Ecto neural progenitor cell (in vitro differentiated cells): ENCODE results near the gene ADI1.
"Not testable (repeated sequence)": the region's sequence is repeated elsewhere in the genome, so short reads cannot be mapped to it uniquely, and the experiment has no call there.

Experiments used
- DNase-seq: peaks from one replicate; pipeline ENCODE4 v3.0.0-alpha.2; 2018; ENCODE audit warnings: low spot score

Gene ADI1

GRCh38 chr2:3462493-3463104, 56.7 kb downstream of the ADI1 start:
- DNase-seq, result no peak

- DNase-seq, result no peak
Observed at GRCh38 chr2:3461801-3462492, 57.4 kb downstream of the ADI1 start.

DNA sequence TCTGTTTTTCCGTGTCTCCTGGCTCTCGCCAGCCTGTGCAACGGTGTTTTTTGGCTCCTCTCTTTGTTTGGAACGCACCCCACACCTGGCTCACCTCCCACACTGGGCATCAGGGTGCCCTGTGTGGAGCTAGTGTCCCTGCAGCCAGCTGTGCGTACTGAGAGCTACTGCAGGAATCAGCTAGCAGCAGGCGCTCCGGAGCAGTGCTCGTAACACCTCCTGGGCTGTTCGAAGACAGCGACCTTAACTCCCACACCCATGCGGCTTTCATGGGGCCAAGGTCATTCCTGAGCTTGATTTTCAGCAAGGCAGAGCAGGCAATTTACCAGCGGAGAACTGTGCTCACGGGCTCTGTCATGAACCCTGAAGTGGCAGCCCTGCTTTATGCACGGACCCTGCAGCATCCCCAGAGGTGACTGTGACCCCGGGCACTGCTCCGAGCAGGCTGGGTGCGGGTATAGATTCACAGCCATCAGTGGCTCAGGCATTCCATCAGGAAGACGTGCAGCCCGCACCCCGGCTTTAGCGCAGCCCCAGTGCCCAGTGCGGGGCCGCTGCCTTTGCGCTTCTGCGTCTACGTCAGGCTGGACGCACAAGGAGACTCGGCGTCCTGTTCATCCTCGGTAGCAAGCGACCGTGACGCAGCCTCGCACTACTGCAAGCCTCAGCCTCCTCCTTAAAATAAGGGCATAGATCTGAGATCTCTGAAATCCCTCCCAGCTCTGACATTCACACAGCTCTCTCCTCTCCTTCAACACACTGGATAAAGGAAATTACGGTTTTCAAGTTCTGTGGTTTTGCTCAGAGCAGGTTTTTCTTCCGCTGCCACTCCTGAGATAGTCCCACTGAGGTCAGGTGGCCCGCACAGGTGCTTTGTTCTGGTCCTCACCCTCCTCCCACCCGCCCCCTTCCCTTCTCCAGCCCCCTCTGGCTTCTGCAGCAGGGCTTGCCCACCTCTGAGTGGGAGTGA, 58.2 kb downstream of the ADI1 start:
- no peak for DNase-seq

- no peak for DNase-seq
Observed at GRCh38 chr2:3460156-3460555, 59.2 kb downstream of the ADI1 start.

DNA sequence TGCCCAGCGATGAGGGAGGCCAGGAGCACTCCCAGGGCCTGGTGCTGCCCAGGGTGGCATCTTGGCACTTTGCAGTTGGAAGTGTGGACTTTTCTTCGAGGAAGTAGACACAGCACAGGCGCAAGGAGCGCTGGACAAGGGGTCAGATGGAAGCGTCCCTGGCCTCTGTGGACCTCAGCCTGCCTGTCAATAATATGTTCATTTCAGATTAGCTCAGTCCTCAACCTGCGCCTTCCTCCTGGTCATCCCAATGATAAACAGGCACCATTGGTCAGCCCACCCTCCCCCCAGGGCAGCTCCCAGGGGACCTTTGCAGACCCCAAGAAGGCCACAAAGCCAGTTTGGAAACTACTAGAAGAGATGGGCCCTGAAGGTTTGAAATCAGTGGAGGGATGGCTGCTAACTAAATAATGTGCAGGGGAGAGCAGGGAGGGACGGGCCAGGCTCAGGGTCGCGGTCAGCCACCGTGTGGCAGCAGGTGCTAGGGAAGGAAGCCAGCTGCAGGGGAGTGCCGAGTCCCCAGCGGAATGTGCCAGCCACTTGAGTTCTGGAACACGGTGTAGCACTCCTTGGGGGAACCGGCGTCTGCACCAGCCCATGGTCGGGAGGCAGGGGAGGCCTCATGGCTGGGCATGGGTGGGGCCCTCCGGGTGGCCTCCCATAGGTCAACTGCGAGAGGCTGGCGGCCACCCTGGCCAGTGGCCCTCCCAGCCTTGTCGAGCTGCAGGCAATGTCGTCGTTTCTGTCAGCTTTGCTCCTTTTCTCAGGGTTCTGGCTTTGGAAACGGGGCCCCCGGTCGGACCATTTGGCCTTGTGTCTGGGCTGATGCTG, 59.9 kb downstream of the ADI1 start:
- no peak for DNase-seq

GRCh38 chr2:3458396-3459184, 60.7 kb downstream of the ADI1 start:
- no peak for DNase-seq

DNA sequence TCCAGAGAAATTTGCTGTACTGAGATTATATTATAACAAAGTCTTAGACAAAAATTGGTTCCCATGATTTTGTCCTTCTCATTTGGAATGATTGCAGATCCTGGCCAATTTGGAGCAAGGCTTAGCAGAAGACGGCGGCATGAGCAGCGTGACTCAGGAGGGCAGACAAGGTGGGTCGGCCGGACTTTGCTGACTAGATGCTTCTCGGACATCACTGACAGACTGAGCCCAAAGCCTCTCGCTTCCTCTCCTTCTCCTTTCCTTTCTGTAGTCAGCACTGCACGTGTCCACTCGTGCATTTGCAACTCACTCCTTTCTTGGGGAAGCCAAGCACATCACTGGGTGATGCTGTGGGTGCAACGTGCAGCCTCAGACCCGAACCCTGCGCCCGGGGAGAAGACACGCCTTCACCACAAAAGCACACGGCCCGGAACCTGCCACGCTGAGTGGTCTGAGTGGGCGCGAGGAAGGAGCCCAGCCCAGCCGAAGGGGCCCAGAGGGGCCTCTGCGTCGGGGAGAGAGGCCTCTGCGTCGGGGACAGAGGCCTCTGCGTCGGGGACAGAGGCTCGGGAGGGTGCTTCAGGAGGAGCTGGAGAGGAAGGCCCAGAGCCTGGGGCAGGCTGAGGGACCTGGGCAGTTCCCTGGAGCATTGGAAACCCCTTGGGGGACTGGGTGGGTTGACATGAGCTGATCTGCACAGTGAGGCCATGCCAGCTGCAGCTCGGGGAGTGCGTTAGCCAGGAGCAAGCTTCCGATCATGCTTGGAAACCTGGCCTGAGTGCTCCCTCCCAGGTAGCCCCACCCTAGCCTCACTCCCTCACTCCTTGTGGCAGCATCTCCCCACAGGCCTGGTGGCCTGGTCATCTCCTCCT, 61.6 kb downstream of the ADI1 start:
- no peak for DNase-seq

DNA sequence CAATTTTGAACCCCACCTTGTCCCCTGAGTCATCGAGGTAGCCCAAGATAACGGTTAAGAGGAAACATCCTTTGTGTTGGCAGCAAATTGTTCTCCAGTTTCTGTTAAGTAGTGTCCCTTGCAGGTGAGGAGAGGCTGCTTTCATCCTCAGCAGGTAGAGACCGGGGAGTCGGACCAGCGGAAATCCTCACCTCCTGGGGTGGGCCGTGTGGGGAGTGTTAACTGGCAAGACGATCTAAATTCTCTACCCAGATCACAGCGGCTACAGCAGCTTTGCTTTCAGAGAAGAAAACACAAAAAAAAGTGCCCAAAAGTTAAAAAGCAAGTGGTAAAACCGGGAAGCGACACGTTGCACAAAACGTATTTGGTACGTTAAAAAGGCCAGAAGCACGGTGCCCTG, 63.2 kb downstream of the ADI1 start:
- DNase-seq, result no peak

DNA sequence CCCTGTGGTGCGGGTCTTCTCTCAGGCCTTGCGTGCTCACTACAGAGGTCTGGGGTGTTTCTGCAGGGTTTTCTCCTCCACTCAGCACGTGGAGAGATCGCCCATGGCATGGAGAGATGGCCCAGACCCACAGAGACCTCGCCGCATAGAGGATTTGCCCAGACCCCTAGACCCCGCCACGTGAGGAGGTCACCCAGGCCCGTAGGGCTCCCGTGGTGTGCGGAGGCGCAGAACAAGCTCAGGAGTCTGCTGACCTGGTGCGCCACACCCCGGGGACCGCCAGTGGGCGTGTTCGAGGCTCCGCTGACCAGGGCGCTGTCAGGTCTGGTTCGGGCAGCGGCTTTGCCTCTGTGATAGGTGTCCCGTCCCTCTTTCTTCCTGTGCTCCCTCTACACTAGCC, 64.5 kb downstream of the ADI1 start:
- DNase-seq, result no peak

DNA sequence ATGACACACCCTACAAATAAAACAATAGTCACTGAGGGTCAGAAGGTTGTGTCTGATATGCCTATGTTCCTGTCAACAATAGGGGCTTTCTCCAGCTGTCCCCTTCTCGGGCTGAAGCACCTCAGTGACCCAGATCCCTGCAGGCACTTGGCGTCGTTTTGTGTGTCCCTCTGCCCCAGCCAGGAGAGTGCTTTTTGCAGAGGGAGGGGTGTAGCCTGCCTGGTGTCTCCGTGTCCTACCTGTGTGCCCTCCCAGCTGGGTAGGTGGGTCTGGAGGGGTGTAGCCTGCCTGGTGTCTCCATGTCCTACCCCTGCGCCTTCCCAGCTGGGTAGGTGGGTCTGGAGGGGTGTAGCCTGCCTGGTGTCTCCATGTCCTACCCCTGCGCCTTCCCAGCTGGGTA, 65.3 kb downstream of the ADI1 start:
- DNase-seq, result not testable (repeated sequence)

GRCh38 chr2:3453190-3453999, 65.9 kb downstream of the ADI1 start:
- DNase-seq, result no peak

GRCh38 chr2:3451926-3452671, 67.2 kb downstream of the ADI1 start:
- DNase-seq, result no peak

- no peak for DNase-seq
Observed at GRCh38 chr2:3451169-3451568, 68.2 kb downstream of the ADI1 start.

DNA sequence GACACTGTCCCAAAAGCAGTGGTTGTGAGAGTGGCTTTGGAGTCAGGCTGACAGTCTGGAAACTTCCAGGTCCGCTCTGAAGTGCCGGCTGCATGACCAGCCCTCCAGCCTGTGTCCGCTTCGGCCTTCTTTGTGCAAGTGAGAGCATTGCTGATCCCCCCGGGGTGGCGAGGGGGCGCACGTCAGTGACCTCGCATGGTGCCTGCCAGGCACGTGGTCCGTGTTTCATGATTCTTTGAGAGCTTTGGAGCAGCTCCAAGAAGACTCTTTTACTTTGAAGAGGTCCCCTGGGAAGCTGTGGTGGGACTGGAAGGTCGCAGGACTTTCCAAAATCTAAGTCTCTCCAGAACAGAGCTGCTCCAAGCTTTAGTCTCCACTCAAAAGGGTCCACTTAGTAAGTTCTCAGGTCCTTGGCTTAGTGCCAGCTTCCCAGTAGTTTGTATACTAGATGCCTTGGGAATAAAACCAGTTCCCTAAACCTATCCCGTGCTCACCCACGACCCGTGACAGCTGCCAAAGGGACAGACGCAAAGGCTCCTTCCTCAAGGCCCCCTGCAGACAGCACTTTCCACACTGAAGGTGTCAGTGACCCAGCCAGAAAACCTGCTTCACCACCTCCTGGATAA, 68.8 kb downstream of the ADI1 start:
- DNase-seq, result no peak

GRCh38 chr2:3449936-3450335, 69.4 kb downstream of the ADI1 start:
- no peak for DNase-seq

DNA sequence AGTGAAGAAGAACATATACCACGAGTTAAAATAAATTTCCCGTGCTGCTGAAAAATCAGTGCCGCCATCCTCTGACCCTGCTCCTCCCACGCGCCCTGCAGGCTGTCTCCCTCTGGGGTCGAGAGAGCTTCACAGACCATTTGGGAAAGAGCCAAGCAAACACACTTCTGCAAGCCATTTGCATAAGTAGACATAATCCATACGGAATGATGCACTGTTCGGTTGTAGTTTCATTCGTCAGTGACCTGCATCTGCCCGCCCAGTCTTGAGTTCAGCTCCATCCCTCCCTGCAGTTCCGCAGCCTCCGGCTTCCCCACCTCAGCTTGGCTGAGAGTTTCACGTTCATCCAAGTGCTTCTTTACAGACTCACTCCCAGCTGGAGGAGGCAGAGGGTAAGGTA, 70.2 kb downstream of the ADI1 start:
- DNase-seq, result no peak

DNA sequence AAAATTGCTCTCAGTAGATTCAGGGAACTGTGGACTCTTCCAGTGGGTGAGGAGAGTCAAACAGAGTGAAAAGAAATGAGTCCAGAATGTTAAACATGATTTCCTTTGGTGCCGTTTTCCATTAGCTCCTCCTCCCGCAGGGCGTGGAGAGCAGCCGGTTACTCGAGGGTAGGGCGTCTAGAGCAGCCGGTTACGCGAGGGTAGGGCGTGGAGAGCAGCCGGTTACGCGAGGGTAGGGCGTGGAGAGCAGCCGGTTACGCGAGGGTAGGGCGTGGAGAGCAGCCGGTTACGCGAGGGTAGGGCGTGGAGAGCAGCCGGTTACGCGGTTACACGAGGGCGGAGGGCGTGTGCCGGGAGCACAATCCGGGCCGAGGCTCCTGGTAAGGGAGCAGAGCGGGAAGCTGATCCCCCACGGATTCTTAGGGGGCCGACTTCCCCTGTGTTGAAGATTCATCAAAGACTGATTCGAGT, 70.9 kb downstream of the ADI1 start:
- DNase-seq, result not testable (repeated sequence)

GRCh38 chr2:3447789-3448317, 71.5 kb downstream of the ADI1 start:
- DNase-seq, result no peak
